ENCODE measurements around the gene KCNK7. TPM values are rescaled to one million over a fixed set of nuclear protein-coding genes. Genes with fewer than 3 reads are reported as not detected.

Gene KCNK7
- total and polyA plus RNA-seq, 2 experiments from 2014 or later: 0.60 TPM; not detected in 1

DNA sequence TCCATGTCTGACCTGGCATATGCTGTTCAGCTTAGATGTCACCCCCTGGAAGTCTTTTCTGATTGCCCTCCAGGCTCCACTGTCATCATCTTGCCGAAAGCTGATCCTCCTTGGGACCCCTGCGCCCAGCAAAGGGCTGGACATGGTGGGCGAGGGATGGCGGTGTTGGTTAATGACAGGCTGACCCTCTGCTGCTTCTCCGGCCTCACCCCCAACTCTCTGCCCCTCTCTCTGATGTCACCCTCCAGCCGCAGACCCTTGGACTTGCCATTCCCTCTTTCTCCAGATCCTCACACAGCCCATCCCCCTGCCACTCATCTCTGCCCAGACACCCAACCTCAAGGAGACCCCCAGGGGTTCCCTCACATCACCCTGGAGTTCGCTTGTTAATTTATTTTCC is 17.5 kb downstream of the KCNK7 start:
- no peaks in the 10 kb centered on the region for H3K9me3 Mint-ChIP-seq
- no peak overlapping the region for H2AFZ ChIP-seq
- no peak overlapping the region; the same call in 2 of the 3 replicates for H3K4me3 Mint-ChIP-seq
- H4K20me1 ChIP-seq (replicated peaks; ENCODE audit: insufficient read depth): peaks cover 4% of the 10 kb centered on the region; the same call in 1 of the 2 replicates
- no peaks in the 10 kb centered on the region for H3K36me3 ChIP-seq (ENCODE audit: insufficient read depth)
- H3K9me2 ChIP-seq (ENCODE audit: insufficient read depth): no peaks in the 10 kb centered on the region
- H3K27ac Mint-ChIP-seq: no peak overlapping the region
- H3K27me3 Mint-ChIP-seq (ENCODE audit: insufficient read depth, low read depth, poor library complexity): peaks cover 51% of the 10 kb centered on the region
- H3K36me3 Mint-ChIP-seq (ENCODE audit: low read depth): peaks cover 6% of the 10 kb centered on the region
- peaks cover 51% of the 10 kb centered on the region for H3K27me3 ChIP-seq (ENCODE audit: insufficient read depth)
- DNase-seq (ENCODE audit: low spot score): no peak
- H3K4me2 ChIP-seq: no peak overlapping the region
- H3F3A ChIP-seq (replicated peaks; ENCODE audit: low read depth): peaks cover 20% of the 10 kb centered on the region
- ATAC-seq: no peak
- H3K27ac ChIP-seq (ENCODE audit: low read depth): no peak overlapping the region
- H3K4me1 ChIP-seq (ENCODE audit: insufficient read depth): peaks cover 11% of the 10 kb centered on the region
- peaks cover 25% of the 10 kb centered on the region for H3K4me1 Mint-ChIP-seq
- TF ChIP-seq, protein P1, sequence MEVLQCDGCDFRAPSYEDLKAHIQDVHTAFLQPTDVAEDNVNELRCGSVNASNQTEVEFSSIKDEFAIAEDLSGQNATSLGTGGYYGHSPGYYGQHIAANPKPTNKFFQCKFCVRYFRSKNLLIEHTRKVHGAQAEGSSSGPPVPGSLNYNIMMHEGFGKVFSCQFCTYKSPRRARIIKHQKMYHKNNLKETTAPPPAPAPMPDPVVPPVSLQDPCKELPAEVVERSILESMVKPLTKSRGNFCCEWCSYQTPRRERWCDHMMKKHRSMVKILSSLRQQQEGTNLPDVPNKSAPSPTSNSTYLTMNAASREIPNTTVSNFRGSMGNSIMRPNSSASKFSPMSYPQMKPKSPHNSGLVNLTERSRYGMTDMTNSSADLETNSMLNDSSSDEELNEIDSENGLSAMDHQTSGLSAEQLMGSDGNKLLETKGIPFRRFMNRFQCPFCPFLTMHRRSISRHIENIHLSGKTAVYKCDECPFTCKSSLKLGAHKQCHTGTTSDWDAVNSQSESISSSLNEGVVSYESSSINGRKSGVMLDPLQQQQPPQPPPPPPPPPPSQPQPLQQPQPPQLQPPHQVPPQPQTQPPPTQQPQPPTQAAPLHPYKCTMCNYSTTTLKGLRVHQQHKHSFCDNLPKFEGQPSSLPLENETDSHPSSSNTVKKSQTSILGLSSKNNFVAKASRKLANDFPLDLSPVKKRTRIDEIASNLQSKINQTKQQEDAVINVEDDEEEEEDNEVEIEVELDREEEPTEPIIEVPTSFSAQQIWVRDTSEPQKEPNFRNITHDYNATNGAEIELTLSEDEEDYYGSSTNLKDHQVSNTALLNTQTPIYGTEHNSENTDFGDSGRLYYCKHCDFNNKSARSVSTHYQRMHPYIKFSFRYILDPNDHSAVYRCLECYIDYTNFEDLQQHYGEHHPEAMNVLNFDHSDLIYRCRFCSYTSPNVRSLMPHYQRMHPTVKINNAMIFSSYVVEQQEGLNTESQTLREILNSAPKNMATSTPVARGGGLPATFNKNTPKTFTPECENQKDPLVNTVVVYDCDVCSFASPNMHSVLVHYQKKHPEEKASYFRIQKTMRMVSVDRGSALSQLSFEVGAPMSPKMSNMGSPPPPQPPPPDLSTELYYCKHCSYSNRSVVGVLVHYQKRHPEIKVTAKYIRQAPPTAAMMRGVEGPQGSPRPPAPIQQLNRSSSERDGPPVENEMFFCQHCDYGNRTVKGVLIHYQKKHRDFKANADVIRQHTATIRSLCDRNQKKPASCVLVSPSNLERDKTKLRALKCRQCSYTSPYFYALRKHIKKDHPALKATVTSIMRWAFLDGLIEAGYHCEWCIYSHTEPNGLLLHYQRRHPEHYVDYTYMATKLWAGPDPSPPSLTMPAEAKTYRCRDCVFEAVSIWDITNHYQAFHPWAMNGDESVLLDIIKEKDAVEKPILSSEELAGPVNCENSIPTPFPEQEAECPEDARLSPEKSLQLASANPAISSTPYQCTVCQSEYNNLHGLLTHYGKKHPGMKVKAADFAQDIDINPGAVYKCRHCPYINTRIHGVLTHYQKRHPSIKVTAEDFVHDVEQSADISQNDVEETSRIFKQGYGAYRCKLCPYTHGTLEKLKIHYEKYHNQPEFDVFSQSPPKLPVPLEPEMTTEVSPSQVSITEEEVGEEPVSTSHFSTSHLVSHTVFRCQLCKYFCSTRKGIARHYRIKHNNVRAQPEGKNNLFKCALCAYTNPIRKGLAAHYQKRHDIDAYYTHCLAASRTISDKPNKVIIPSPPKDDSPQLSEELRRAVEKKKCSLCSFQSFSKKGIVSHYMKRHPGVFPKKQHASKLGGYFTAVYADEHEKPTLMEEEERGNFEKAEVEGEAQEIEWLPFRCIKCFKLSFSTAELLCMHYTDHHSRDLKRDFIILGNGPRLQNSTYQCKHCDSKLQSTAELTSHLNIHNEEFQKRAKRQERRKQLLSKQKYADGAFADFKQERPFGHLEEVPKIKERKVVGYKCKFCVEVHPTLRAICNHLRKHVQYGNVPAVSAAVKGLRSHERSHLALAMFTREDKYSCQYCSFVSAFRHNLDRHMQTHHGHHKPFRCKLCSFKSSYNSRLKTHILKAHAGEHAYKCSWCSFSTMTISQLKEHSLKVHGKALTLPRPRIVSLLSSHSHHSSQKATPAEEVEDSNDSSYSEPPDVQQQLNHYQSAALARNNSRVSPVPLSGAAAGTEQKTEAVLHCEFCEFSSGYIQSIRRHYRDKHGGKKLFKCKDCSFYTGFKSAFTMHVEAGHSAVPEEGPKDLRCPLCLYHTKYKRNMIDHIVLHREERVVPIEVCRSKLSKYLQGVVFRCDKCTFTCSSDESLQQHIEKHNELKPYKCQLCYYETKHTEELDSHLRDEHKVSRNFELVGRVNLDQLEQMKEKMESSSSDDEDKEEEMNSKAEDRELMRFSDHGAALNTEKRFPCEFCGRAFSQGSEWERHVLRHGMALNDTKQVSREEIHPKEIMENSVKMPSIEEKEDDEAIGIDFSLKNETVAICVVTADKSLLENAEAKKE (CRISPR knock-in tag; IDR thresholded peaks at IDR 0.05): no peak
- no peak for TF ChIP-seq JUNB (IDR thresholded peaks at IDR 0.05; ENCODE audit: unreplicated experiment)
- no peak for TF ChIP-seq ZNF331 (CRISPR knock-in tag; IDR thresholded peaks at IDR 0.05; ENCODE audit: low read depth)
- TF ChIP-seq POLR2AphosphoS5 (IDR thresholded peaks at IDR 0.05; ENCODE audit: low read depth): no peak
- TF ChIP-seq, protein P2, sequence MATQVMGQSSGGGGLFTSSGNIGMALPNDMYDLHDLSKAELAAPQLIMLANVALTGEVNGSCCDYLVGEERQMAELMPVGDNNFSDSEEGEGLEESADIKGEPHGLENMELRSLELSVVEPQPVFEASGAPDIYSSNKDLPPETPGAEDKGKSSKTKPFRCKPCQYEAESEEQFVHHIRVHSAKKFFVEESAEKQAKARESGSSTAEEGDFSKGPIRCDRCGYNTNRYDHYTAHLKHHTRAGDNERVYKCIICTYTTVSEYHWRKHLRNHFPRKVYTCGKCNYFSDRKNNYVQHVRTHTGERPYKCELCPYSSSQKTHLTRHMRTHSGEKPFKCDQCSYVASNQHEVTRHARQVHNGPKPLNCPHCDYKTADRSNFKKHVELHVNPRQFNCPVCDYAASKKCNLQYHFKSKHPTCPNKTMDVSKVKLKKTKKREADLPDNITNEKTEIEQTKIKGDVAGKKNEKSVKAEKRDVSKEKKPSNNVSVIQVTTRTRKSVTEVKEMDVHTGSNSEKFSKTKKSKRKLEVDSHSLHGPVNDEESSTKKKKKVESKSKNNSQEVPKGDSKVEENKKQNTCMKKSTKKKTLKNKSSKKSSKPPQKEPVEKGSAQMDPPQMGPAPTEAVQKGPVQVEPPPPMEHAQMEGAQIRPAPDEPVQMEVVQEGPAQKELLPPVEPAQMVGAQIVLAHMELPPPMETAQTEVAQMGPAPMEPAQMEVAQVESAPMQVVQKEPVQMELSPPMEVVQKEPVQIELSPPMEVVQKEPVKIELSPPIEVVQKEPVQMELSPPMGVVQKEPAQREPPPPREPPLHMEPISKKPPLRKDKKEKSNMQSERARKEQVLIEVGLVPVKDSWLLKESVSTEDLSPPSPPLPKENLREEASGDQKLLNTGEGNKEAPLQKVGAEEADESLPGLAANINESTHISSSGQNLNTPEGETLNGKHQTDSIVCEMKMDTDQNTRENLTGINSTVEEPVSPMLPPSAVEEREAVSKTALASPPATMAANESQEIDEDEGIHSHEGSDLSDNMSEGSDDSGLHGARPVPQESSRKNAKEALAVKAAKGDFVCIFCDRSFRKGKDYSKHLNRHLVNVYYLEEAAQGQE (IDR thresholded peaks at IDR 0.05; ENCODE audit: unreplicated experiment): no peak
- TF ChIP-seq NANOG (IDR thresholded peaks at IDR 0.05; ENCODE audit: borderline replicate concordance): no peak
- TF ChIP-seq ZNF114 (CRISPR knock-in tag; IDR thresholded peaks at IDR 0.05): no peak
- TF ChIP-seq, protein P3, sequence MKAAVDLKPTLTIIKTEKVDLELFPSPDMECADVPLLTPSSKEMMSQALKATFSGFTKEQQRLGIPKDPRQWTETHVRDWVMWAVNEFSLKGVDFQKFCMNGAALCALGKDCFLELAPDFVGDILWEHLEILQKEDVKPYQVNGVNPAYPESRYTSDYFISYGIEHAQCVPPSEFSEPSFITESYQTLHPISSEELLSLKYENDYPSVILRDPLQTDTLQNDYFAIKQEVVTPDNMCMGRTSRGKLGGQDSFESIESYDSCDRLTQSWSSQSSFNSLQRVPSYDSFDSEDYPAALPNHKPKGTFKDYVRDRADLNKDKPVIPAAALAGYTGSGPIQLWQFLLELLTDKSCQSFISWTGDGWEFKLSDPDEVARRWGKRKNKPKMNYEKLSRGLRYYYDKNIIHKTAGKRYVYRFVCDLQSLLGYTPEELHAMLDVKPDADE (IDR thresholded peaks at IDR 0.05): no peak
- no peak for TF ChIP-seq STAT1 (IDR thresholded peaks at IDR 0.05; ENCODE audit: unreplicated experiment)
- TF ChIP-seq EZH2 (IDR thresholded peaks at IDR 0.05; ENCODE audit: low read depth, unreplicated experiment): no peak
- TF ChIP-seq, protein P4, sequence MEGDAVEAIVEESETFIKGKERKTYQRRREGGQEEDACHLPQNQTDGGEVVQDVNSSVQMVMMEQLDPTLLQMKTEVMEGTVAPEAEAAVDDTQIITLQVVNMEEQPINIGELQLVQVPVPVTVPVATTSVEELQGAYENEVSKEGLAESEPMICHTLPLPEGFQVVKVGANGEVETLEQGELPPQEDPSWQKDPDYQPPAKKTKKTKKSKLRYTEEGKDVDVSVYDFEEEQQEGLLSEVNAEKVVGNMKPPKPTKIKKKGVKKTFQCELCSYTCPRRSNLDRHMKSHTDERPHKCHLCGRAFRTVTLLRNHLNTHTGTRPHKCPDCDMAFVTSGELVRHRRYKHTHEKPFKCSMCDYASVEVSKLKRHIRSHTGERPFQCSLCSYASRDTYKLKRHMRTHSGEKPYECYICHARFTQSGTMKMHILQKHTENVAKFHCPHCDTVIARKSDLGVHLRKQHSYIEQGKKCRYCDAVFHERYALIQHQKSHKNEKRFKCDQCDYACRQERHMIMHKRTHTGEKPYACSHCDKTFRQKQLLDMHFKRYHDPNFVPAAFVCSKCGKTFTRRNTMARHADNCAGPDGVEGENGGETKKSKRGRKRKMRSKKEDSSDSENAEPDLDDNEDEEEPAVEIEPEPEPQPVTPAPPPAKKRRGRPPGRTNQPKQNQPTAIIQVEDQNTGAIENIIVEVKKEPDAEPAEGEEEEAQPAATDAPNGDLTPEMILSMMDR (conservative IDR thresholded peaks at IDR 0.05; ENCODE audit: low read depth in 2 of 2): no peak
- TF ChIP-seq EZH2phosphoT487 (IDR thresholded peaks at IDR 0.05; ENCODE audit: unreplicated experiment): no peak
- TF ChIP-seq CREB1 (CRISPR knock-in tag; IDR thresholded peaks at IDR 0.05; ENCODE audit: low read depth): no peak
- no peaks in the 10 kb centered on the region for H3K79me2 ChIP-seq (replicated peaks; ENCODE audit: insufficient read depth)
- no peak overlapping the region for H3K4me3 ChIP-seq

Data from GM23338 (cell line).